Activated CD8-positive, alpha-beta memory T cell treated with anti-CD3 and anti-CD28 coated beads, Interleukin-2, amount 10 ng/mL, durations not matched to agents 7 days and 5 days (primary cell): ENCODE data around the gene ALDH7A1. TPM values are rescaled to one million over a fixed set of nuclear protein-coding genes. Genes with fewer than 3 reads are reported as not detected.

Experiments used
- ATAC-seq: fragments of 150-1000 bp; cut with Tn5 transposase; one replicate; pipeline ENCODE4 v1.10.0; 2021; ENCODE audit warnings: moderate library complexity
- CTCF ChIA-PET: fragments of 350-600 bp; sonication (Branson Sonifier 250); formaldehyde crosslinking; loops from one replicate; lab custom pipeline; 2021; ENCODE audit warnings: antibody characterized with exemption; lab: Charles Lee
- DNase-seq: peaks from one replicate; pipeline ENCODE4 v3.0.0-alpha.2; 2020
- H3K27ac Mint-ChIP-seq: one replicate; pipeline ENCODE4 v1.8.0; 2021; ENCODE audit warnings: mild to moderate bottlenecking, mixed read lengths
- H3K27me3 Mint-ChIP-seq: one replicate; pipeline ENCODE4 v1.8.0; 2021; ENCODE audit warnings: mixed read lengths
- H3K36me3 Mint-ChIP-seq: one replicate; pipeline ENCODE4 v1.8.0; 2021; ENCODE audit warnings: mild to moderate bottlenecking, mixed read lengths
- H3K4me1 Mint-ChIP-seq: one replicate; pipeline ENCODE4 v1.8.0; 2021; ENCODE audit warnings: mixed read lengths
- H3K4me3 Mint-ChIP-seq: one replicate; pipeline ENCODE4 v1.8.0; 2021; ENCODE audit warnings: mild to moderate bottlenecking, moderate library complexity, mixed read lengths
- H3K9me3 Mint-ChIP-seq: one replicate; pipeline ENCODE4 v1.8.0; 2022; ENCODE audit warnings: low read depth, mixed read lengths
- total RNA-seq, 2 experiments: library from RNA; stranded (reverse); gene quantifications; one replicate each; pipeline ENCODE4 v1.2.3, GENCODE V29; 2021

Gene ALDH7A1
- total RNA-seq, 2 experiments from 2014 or later, result 2.6 to 2.8 TPM

GRCh38 chr5:126487596-126487995 lies 107.4 kb downstream of the ALDH7A1 start:
- no peak for DNase-seq
- no peaks in the 10 kb centered on the region for H3K9me3 Mint-ChIP-seq
- no peak for ATAC-seq

GRCh38 chr5:126486332-126486731 lies 108.7 kb downstream of the ALDH7A1 start:
- H3K9me3 Mint-ChIP-seq, result no peaks in the 10 kb centered on the region
- no peak overlapping the region for H3K4me3 Mint-ChIP-seq
- H3K27ac Mint-ChIP-seq, result no peak overlapping the region
- H3K4me1 Mint-ChIP-seq, result no peaks in the 10 kb centered on the region
- no peak for ATAC-seq
- DNase-seq, result no peak
- H3K36me3 Mint-ChIP-seq, result peaks cover 17% of the 10 kb centered on the region
- CTCF ChIA-PET, result interaction anchor here (5.3 kb wide), 1 partner anchor 14 kb away, joined by 25 read pairs; no protein-coding TSS in a partner anchor
- H3K27me3 Mint-ChIP-seq, result no peaks in the 10 kb centered on the region

More at GRCh38 chr5:126487596-126487995, 107.4 kb downstream of the ALDH7A1 start:
- CTCF ChIA-PET, result interaction anchor here (5.3 kb wide), 1 partner anchor 12 kb away, joined by 25 read pairs; no protein-coding TSS in a partner anchor
- Mint-ChIP-seq H3K4me1 (no peaks in the 10 kb centered on the region), H3K27ac (no peak overlapping the region), H3K36me3 (peaks cover 15% of the 10 kb centered on the region), H3K27me3 (no peaks in the 10 kb centered on the region), H3K4me3 (no peak overlapping the region)

- no peak overlapping the region for H3K4me3 Mint-ChIP-seq
- DNase-seq, result no peak
- ATAC-seq, result no peak
- no peaks in the 10 kb centered on the region for H3K9me3 Mint-ChIP-seq
- CTCF ChIA-PET, result interaction anchor here (2.0 kb wide), 1 partner anchor 16 kb away, joined by 7 read pairs; no protein-coding TSS in a partner anchor
- no peak overlapping the region for H3K27ac Mint-ChIP-seq
- H3K4me1 Mint-ChIP-seq, result no peaks in the 10 kb centered on the region
- H3K36me3 Mint-ChIP-seq, result peaks cover 21% of the 10 kb centered on the region
- no peaks in the 10 kb centered on the region for H3K27me3 Mint-ChIP-seq
Measured at GRCh38 chr5:126484253-126484652, 110.8 kb downstream of the ALDH7A1 start.

GRCh38 chr5:126483156-126483555 lies 111.9 kb downstream of the ALDH7A1 start:
- no peak overlapping the region for H3K27ac Mint-ChIP-seq
- CTCF ChIA-PET, result interaction anchor here (0.7 to 1.4 kb wide), 3 partner anchors 10 to 144 kb away, joined by 3 to 5 read pairs (median 4); no protein-coding TSS in a partner anchor
- H3K27me3 Mint-ChIP-seq, result no peaks in the 10 kb centered on the region
- no peaks in the 10 kb centered on the region for H3K9me3 Mint-ChIP-seq
- no peak for DNase-seq
- peaks cover 21% of the 10 kb centered on the region for H3K36me3 Mint-ChIP-seq
- ATAC-seq, result no peak
- H3K4me1 Mint-ChIP-seq, result no peaks in the 10 kb centered on the region
- H3K4me3 Mint-ChIP-seq, result no peak overlapping the region

GRCh38 chr5:126482591-126482990 lies 112.4 kb downstream of the ALDH7A1 start:
- ATAC-seq, result no peak
- DNase-seq, result no peak

GRCh38 chr5:126481243-126481642 lies 113.8 kb downstream of the ALDH7A1 start:
- no peak overlapping the region for H3K27ac Mint-ChIP-seq

More at GRCh38 chr5:126482591-126482990, 112.4 kb downstream of the ALDH7A1 start:
- H3K4me3 Mint-ChIP-seq, result no peak overlapping the region
- H3K36me3 Mint-ChIP-seq, result peaks cover 21% of the 10 kb centered on the region
- CTCF ChIA-PET, result interaction anchor here (0.7 to 1.4 kb wide), 3 partner anchors 9 to 144 kb away, joined by 3 to 5 read pairs (median 4); no protein-coding TSS in a partner anchor
- no peaks in the 10 kb centered on the region for H3K4me1 Mint-ChIP-seq
- no peaks in the 10 kb centered on the region for H3K27me3 Mint-ChIP-seq
- no peaks in the 10 kb centered on the region for H3K9me3 Mint-ChIP-seq
- no peak overlapping the region for H3K27ac Mint-ChIP-seq

More at GRCh38 chr5:126481243-126481642, 113.8 kb downstream of the ALDH7A1 start:
- Mint-ChIP-seq H3K27me3 (no peaks in the 10 kb centered on the region), H3K4me3 (no peak overlapping the region), H3K4me1 (no peaks in the 10 kb centered on the region), H3K9me3 (no peaks in the 10 kb centered on the region), H3K36me3 (peaks cover 17% of the 10 kb centered on the region)
- DNase-seq (no peak), ATAC-seq (no peak)
- CTCF ChIA-PET, result no interaction called here

Other genes starting within 250 kb of the ALDH7A1 start
- 1 to 10 TPM; 4.3 to 7.2 TPM for gene GRAMD2B, start 171.8 kb downstream of the ALDH7A1 start, total RNA-seq
- 10 to 100 TPM; 35.6 to 47.1 TPM for gene PHAX, start 5.7 kb upstream of the ALDH7A1 start, total RNA-seq
- gene LMNB1, start 181.9 kb upstream of the ALDH7A1 start, total RNA-seq, result 100 to 1,000 TPM; 323 to 364 TPM